Dedifferentiated amniotic fluid mesenchymal stem cell (primary cell): ENCODE results near the gene SLC25A26.

Experiments used
- DNase-seq: peaks from one replicate; pipeline ENCODE4 v3.0.0-alpha.2; 2016; ENCODE audit errors: extremely low spot score

The SLC25A26 gene

GRCh38 chr3:66372681-66373350, 152.0 kb downstream of the SLC25A26 start:
- no peak for DNase-seq

GRCh38 chr3:66376568-66376967, 155.8 kb downstream of the SLC25A26 start:
- DNase-seq = no peak

DNA sequence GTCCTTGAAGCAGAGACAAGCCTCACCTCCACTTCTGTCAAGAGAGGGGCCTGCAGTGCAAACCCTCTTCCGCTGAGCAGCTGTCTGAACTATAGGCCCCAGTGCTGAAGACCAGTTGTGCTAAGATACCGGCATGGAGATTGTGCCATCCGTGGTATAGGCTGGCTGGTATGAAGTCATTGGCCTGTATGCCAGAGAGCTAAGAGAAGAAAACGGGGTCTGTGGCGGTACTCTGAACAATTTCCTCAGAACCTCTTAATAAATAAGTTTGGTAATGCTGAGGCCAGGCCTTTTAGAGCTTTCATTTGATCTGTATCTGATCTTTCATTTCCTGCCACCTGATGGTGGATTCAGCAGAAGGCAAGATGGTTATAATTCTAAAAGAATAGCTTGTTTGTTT, 157.0 kb downstream of the SLC25A26 start:
- DNase-seq = no peak

GRCh38 chr3:66378256-66378655, 157.5 kb downstream of the SLC25A26 start:
- DNase-seq = no peak

DNA sequence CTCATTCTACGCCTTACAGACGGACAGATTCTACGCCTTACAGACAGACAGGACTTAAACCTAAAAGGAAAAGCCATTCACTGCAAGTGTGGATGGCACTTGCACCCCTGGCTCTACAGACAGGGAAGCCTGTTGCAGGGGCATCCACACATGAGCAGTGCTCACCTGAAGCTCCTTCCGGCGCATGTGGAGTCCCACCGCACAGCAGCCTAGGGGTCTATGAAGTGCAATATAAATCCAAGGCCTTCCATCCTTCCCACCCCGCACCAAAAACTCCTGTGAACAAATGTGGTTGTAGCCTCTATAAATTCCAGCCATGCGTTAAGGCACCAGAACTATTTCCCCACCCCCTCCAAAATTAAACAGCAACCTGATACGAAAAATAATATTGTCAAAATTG, 158.8 kb downstream of the SLC25A26 start:
- DNase-seq = no peak

GRCh38 chr3:66380200-66380932, 159.6 kb downstream of the SLC25A26 start:
- no peak for DNase-seq

DNA sequence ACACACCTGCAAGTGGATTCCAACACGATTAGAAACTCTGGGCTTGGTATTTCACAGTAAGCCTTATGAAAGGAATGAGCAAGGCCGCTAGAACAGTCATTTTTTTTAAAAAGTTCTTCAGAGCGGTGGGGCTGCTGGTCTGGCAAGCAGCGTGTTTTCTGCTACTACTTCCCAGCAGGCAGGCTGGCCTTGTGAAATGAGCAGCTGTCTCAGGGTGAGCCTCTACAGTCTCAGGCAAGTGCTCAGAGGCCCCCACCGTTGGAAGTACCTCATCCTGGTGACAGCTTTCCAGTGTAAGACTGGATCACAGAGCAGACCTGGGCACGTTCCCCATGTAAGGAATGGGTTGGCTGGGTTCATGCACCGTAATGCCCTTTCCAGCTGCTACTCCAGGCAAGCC, 160.8 kb downstream of the SLC25A26 start:
- no peak for DNase-seq

DNA sequence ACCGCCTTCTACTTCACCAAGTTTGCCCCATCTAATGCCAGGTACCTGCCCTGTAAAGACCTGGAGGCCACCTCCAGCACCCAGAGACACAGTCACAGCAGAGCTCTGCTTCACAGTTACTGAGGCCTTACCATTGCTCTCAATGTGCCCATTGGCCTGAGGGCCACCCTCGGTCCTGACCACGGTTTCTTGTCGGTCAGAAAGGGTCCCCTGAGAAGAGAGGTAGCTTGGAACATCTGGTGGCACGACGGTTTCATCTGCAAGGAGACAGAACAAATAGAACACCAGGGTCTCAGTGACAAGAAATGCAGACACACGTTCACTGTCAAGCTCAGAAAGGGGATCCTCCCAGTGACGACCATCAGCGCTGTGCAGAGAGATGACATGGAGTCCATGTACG, 161.3 kb downstream of the SLC25A26 start:
- DNase-seq = no peak

DNA sequence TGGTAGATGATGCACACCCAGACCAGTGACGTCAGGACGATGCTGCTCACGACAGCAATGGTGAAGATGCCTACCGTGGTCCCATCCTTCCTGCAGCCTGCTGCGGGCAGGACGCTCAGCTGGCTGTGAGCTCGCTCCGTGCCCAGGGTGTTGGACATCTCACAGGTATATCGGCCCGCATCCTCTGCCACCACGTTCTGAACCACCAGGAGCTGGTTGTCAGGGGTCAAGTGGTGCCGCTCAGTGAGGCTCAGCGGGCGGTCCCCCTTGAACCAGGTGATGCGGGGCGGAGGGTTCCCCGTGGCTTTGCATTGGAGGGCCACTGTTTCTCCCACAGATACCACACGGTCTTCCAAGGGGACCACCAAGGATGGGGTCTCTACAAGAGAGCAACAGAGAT, 162.2 kb downstream of the SLC25A26 start:
- no peak for DNase-seq

- no peak for DNase-seq
Measured at GRCh38 chr3:66383998-66384745, 163.4 kb downstream of the SLC25A26 start.

DNA sequence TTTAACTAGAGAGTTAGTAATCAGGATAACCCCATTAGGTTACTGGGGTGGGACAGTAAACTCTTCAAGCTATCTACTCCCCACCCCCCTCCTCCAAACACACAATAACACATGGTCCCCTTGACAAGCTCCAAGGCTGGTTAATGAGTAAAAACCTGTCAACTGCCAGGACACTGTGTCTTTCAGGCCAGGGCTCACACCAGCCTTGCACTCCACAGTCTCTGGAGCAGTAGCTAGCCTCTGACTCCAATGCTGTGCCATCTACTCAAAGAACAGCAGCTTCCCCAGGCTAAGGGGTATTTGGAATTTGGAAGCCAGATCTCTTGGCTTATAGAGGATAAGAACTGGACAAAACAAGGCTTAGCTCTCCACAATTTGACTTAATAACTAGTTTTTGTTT, 164.3 kb downstream of the SLC25A26 start:
- DNase-seq = no peak

- no peak for DNase-seq
Measured at GRCh38 chr3:66386011-66386924, 165.5 kb downstream of the SLC25A26 start.

DNA sequence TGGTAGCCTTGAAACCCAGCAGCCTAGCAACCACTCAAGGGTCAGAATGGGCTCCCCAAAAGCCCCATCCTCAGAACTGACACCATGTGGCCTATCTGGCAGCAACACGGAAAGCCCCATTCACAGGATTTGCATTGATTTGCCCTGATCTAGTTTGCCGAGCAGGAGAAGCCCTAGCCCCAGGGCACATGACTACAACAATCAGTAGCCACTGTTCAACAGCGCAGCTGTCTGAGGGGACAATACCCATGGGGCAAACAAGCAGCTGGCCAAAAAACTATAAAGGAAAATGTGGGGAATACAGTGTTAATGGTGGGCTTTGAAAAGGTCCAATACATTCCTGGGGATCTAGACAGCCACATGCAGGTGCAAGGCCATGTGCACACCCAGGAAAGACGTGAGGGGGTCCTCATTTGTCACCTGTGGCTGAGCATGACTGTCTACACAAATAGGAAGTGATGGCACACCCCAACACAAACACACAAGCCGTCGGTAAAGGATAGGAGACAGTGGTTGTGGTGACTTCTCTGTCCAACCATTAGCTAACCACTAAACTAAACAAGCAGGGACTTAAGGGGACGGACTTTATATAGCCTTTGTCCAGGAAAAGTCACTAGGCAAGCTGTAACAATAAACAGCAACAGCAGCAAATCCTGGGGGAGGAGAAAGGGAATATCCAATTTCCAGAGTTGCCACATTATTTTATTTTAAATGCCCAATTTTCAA, 166.3 kb downstream of the SLC25A26 start:
- no peak for DNase-seq

GRCh38 chr3:66390013-66390412, 169.2 kb downstream of the SLC25A26 start:
- DNase-seq = no peak

GRCh38 chr3:66392512-66392911, 171.7 kb downstream of the SLC25A26 start:
- no peak for DNase-seq

DNA sequence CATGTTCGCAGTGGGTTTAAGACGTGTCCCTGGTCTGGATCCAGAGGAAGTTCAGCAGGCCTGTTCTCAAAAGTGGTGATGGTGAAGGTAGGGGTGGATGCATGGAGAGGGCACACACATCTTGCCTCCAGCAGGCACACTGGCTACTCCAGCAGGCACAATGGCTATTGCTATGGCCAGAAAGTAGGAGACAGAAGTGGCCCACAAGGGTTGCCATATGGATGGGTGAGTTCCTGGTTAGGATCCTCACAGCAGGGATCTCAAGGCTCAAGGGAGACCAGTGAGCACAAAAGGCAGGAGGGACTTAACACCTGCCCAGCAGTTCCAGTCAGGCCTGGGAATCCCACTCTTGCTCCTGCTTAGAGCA, 172.1 kb downstream of the SLC25A26 start:
- DNase-seq = no peak

DNA sequence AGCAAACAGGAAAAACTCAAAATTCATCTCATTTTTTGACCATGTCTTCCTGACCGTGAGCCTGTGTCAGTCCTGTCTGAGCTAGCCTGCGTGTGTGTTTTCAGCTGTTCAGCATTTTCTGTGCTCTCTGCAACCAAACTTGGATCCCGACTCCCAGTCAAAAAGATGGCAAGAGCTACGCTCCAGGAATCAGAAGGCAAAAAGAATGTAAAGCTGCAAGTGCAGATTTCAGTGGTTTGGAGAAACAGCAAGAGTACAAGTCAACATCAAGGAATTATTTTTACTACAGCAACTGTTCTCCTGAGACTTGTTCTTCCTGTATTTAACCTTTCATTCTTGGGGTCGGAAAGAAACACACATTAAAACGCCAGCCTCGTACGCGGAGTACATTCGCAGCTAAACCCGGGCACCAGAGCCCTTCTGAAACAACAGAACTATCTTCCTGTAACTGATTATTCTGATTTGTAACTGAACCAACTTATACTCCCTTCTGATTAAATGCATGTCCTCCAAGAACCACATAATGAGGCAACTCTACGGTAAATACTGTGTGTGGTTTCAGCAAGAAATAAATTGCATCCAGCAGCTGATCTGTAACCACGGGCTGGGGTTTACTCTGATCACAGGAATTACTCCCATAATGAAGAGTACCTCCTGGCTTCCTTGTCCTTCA, 172.7 kb downstream of the SLC25A26 start:
- DNase-seq = no peak

DNA sequence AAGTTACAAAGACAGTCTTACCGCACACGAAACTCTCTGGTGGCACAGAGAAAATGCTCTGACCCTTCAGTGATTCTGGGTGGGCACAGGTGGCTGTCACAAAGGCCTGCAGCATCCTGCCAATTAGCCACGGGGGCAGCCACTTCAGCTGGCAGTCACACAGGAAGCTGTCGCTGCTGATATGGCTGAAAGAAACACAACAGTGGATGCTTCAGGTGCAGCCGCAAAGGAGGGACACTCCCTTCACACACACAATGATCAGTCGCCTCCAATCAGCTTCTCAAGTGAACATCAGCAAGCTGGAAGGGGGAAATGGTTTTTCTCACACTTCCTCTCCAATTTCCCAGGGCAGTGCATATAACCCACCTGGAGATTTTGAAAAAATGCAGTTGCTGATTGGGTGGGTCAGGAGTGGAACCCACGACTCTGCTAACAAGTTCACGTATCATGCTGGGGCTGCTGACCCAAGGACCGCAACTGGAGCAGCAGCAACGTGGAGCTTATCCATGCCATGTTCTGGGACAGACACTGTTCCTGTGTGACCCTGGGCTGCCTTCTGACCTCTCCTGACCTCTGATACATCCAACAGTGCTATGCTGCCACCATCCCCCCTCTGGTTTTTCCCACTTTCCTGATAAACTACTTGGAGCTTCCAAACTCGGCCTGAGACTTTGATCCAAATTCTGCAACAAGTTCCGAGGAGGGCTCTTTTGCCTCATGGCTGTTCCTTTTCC, 173.4 kb downstream of the SLC25A26 start:
- no peak for DNase-seq

GRCh38 chr3:66394753-66395249, 174.0 kb downstream of the SLC25A26 start:
- peak; percentile 40 for DNase-seq

DNA sequence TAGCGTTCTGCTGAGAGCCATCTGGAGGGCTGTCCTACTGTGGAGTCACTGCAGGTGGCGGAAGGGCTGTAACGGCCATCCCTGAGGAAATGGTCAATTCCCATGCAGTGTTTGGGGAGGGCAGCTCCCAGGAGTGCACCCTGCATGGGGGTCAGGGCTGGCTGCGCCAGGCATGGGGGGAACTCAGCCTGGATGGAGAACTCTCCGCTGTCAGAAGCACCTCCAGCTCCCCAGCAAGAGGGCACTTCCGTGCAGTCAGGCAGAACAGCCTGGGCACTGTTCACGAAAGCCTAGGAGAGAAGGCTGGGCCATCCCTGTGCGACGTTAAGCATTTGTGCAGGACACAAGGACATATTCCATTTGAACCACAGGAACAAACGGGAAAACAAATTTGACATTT, 174.8 kb downstream of the SLC25A26 start:
- DNase-seq = no peak
